Suprapubic skin (tissue), 4 donors: ENCODE measurements around the gene TMPRSS7. TPM values are rescaled to one million over a fixed set of nuclear protein-coding genes. Genes with fewer than 3 reads are reported as not detected.
"Not testable (repeated sequence)": the region's sequence is repeated elsewhere in the genome, so short reads cannot be mapped to it uniquely, and the experiment has no call there.

Experiments
- DNase-seq, 2 donors: peaks; one replicate each; pipeline ENCODE4 v3.0.0-alpha.2; 2019; ENCODE audit warnings: low spot score in 2 of 2
- H3K27ac ChIP-seq: fragments of 200-600 bp; sonication (generic); one replicate; pipeline ENCODE4 v1.5.1; 2019
- H3K27me3 ChIP-seq: fragments of 200-600 bp; sonication (generic); one replicate; pipeline ENCODE4 v1.5.1; 2019
- H3K36me3 ChIP-seq: fragments of 200-600 bp; sonication (generic); one replicate; pipeline ENCODE4 v1.5.1; 2019
- H3K4me1 ChIP-seq: fragments of 200-600 bp; sonication (generic); one replicate; pipeline ENCODE4 v1.5.1; 2019
- H3K4me3 ChIP-seq: fragments of 200-600 bp; sonication (generic); one replicate; pipeline ENCODE4 v1.5.1; 2019; ENCODE audit warnings: mild to moderate bottlenecking
- H3K9me3 ChIP-seq: fragments of 200-600 bp; sonication (generic); one replicate; pipeline ENCODE4 v1.5.1; 2019
- EP300 ChIP-seq: sonication (generic); formaldehyde crosslinking; IDR thresholded peaks from one replicate; pipeline ENCODE4 v1.6.1; 2017; ENCODE audit warnings: antibody characterized with exemption
- POLR2A ChIP-seq, 2 donors: fragments of 450-650 bp; IDR thresholded peaks; one replicate each; pipeline ENCODE4 v1.6.1; 2017; ENCODE audit warnings: antibody characterized with exemption in 2 of 2, mild to moderate bottlenecking in 2 of 2, moderate library complexity in 2 of 2
- POLR2AphosphoS5 ChIP-seq, 3 donors: sonication (generic); formaldehyde crosslinking; IDR thresholded peaks; one replicate each; pipeline ENCODE4 v1.6.1; 2017; ENCODE audit warnings: antibody characterized with exemption in 3 of 3
- WGBS: methylation state at CpG from one replicate; pipeline ENCODE4 v1.1.5; 2018; 5-methylcytosine and 5-hydroxymethylcytosine counted together
- total RNA-seq, 4 donors: library from RNA; depleted of rRNA; stranded (reverse); fragments of >200 nt; gene quantifications; one replicate each; pipeline ENCODE4 v1.1.0, GENCODE V29; 2016
- TF ChIP-seq, protein P1 (sequence below), 2 donors: fragments of 200-600 bp in 1 of 2; fragments of 450-650 bp in 1 of 2; sonication (generic) in 1 of 2; IDR thresholded peaks; one replicate each; pipeline ENCODE4 v1.5.1; 2016 to 2019; ENCODE audit warnings: antibody characterized with exemption in 2 of 2, mild to moderate bottlenecking in 1 of 2, moderate library complexity in 1 of 2

The TMPRSS7 gene
- total RNA-seq, 4 donors from 2014 or later = 0.40 to 1.0 (median 0.49) TPM; not detected in 1

GRCh38 chr3:112035241-112035640 lies 705 bp downstream of the TMPRSS7 start:
- Histone ChIP-seq H3K27me3 (no peaks in the 10 kb centered on the region), H3K4me1 (no peaks in the 10 kb centered on the region), H3K36me3 (no peaks in the 10 kb centered on the region), H3K4me3 (no peak overlapping the region), H3K27ac (no peak overlapping the region), H3K9me3 (no peaks in the 10 kb centered on the region)
- no peak for DNase-seq
- 77% methylated on average over 3 of the region's 3 CpGs for whole genome bisulfite sequencing
- TF ChIP-seq POLR2A (IDR thresholded peaks at IDR 0.05) = no peak
- no peak for TF ChIP-seq EP300
- TF ChIP-seq, protein P1, sequence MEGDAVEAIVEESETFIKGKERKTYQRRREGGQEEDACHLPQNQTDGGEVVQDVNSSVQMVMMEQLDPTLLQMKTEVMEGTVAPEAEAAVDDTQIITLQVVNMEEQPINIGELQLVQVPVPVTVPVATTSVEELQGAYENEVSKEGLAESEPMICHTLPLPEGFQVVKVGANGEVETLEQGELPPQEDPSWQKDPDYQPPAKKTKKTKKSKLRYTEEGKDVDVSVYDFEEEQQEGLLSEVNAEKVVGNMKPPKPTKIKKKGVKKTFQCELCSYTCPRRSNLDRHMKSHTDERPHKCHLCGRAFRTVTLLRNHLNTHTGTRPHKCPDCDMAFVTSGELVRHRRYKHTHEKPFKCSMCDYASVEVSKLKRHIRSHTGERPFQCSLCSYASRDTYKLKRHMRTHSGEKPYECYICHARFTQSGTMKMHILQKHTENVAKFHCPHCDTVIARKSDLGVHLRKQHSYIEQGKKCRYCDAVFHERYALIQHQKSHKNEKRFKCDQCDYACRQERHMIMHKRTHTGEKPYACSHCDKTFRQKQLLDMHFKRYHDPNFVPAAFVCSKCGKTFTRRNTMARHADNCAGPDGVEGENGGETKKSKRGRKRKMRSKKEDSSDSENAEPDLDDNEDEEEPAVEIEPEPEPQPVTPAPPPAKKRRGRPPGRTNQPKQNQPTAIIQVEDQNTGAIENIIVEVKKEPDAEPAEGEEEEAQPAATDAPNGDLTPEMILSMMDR (IDR thresholded peaks at IDR 0.05) = no peak
- no peak for TF ChIP-seq POLR2AphosphoS5 (IDR thresholded peaks at IDR 0.05)

DNA sequence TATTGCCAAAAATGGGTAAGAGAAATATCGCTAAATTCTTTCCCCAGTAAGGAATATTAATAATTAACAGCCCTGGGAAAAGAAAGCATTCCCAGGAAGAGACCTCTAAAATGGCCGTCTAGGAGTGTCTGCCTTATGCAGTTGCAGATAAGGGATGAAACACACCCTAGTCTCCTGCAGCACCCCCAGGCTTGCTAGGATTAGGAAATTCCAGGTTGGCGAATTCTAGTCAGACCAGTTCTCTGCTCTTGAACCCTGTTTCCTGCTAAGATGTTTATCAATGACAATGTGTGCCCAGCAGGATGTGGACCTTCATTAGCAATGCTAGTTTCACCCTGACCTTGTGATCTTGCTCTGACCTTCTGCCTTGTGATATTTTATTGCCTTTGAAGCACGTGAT lies 2.7 kb downstream of the TMPRSS7 start:
- WGBS = 51% methylated on average over 4 of the region's 4 CpGs
- DNase-seq, H3K27ac ChIP-seq, H3K27me3 ChIP-seq, H3K4me1 ChIP-seq, H3K4me3 ChIP-seq, H3K36me3 ChIP-seq, H3K9me3 ChIP-seq: not testable (repeated sequence)

GRCh38 chr3:112038863-112039262 lies 4.3 kb downstream of the TMPRSS7 start:
- Histone ChIP-seq H3K27ac (no peak overlapping the region), H3K4me3 (no peak overlapping the region)
- 46% methylated on average over 3 of the region's 3 CpGs for WGBS

DNA sequence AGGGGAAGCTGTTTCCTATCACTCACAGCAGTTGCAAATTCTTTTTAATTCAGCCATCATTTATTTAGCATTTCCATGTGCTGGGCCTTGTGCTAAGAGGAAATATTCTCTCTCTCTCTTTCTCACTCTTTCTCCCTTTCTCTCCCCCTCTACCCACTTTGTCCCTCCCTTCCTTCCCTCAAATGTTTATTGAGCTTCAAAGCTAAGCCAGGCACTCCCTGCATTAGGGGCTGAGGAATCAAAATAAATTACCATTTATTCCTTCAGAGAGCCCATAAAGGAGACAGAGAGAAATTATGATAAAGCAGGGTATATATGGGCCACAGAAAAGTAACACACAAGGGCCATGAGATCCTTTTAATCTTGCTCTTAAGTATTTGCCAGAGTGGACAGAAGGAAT lies 6.8 kb downstream of the TMPRSS7 start:
- H3K9me3 ChIP-seq = no peaks in the 10 kb centered on the region
- peaks cover 8% of the 10 kb centered on the region for H3K4me1 ChIP-seq
- DNase-seq = no peak
- H3K27ac ChIP-seq = no peak overlapping the region
- H3K27me3 ChIP-seq = no peaks in the 10 kb centered on the region
- no peaks in the 10 kb centered on the region for H3K36me3 ChIP-seq
- TF ChIP-seq POLR2AphosphoS5 (IDR thresholded peaks at IDR 0.05) (no peak), EP300 (no peak), POLR2A (IDR thresholded peaks at IDR 0.05) (no peak)
- TF ChIP-seq, protein P1 (IDR thresholded peaks at IDR 0.05) = no peak
- no peak overlapping the region for H3K4me3 ChIP-seq

More at GRCh38 chr3:112038863-112039262, 4.3 kb downstream of the TMPRSS7 start:
- no peak for DNase-seq
- no peaks in the 10 kb centered on the region for H3K9me3 ChIP-seq
- TF ChIP-seq EP300 (no peak), POLR2A (IDR thresholded peaks at IDR 0.05) (no peak), POLR2AphosphoS5 (IDR thresholded peaks at IDR 0.05) (no peak)
- TF ChIP-seq, protein P1 (IDR thresholded peaks at IDR 0.05) = no peak
- peaks cover 7% of the 10 kb centered on the region for H3K4me1 ChIP-seq
- no peaks in the 10 kb centered on the region for H3K27me3 ChIP-seq
- H3K36me3 ChIP-seq = no peaks in the 10 kb centered on the region

DNA sequence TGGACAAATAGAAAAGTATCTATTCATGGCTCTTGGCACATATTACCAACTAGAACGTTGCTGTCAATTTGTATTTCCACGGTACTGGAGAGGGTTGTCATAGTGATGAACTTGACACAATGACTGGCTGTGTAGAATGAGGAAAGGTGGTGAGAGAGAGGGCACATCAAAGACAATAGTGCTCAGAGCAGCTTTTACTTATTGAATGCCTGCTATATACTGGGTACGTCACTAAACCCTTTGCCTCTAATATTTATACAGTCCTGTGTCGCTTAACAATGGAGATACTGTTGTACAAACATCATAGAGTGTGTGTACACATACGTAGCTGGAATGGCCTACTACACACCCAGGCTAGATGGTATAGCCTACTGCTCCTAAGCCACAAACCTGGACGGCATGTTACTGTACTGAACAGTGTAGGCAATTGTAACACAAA lies 8.3 kb downstream of the TMPRSS7 start:
- Histone ChIP-seq H3K4me1 (peaks cover 8% of the 10 kb centered on the region), H3K27me3 (no peaks in the 10 kb centered on the region), H3K36me3 (no peaks in the 10 kb centered on the region), H3K4me3 (no peak overlapping the region), H3K27ac (no peak overlapping the region), H3K9me3 (no peaks in the 10 kb centered on the region)
- no peak for DNase-seq
- TF ChIP-seq POLR2A (IDR thresholded peaks at IDR 0.05) = no peak
- TF ChIP-seq, protein P1 (IDR thresholded peaks at IDR 0.05) = no peak
- TF ChIP-seq POLR2AphosphoS5 (IDR thresholded peaks at IDR 0.05) = no peak
- no peak for TF ChIP-seq EP300
- 47% methylated on average over 6 of the region's 6 CpGs for WGBS

DNA sequence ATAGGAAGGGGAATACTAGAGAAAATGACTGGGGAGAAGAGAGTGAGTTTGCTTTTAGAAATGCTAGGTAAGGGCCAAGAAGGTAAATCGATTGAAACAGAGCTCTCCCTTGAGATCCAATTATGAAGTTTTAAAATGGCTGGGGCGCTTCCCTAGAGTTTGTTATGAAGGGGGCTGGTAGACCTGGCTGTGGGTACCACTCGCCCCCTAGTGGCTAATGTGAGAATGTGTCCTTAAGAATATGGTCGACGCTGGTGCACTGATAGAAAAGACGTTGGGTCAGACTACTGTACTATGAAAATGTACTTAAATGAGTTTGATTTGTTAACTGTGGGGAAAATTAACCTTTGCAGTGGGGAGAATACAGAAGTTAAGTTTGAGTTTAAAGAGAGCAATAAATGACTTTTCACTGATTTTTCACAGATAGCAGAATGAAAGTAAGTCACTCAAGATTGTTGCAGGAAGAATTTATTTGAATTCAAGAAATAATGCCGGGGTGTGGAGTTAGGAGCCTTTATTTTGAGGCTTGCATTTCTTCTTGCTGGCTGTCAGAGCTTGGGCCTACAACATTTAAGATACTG lies 9.2 kb downstream of the TMPRSS7 start:
- 4% methylated on average over 7 of the region's 7 CpGs for WGBS
- Histone ChIP-seq H3K9me3 (no peaks in the 10 kb centered on the region), H3K4me1 (peaks cover 8% of the 10 kb centered on the region), H3K27me3 (no peaks in the 10 kb centered on the region), H3K36me3 (no peaks in the 10 kb centered on the region), H3K4me3 (no peak overlapping the region), H3K27ac (no peak overlapping the region)
- TF ChIP-seq, protein P1 (IDR thresholded peaks at IDR 0.05) = peak; percentile 75 to 82
- no peak for TF ChIP-seq POLR2AphosphoS5 (IDR thresholded peaks at IDR 0.05)
- TF ChIP-seq EP300 = no peak
- peak in 1 of 2 donors; percentile 67 for DNase-seq
